Measurements from ENCODE around the gene MRPL55.

The MRPL55 gene

DNA sequence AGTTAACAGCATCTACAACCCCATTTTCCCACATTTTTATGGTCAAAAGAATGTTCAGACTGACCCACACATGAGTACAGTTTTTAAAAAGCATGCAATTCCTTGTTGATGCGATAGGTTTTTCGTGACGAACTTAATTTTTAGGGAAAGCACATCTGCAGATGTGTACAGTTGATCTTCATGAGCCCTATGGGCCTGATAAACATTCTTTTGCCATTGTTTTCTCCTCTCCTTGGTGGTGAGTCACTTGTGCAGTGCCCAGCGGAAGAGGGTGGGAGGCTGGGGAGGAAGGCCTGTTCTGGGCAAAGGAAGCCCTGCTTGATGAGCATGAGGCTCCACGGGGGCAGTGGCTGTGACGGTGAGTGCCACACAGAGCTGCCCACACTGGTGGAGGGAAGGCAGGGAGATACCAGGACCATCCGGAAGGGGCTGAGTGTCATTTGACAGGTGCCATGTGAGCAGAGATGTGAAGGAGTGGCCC lies 21.3 kb downstream of the MRPL55 start:
- TF ChIP-seq, protein P1, sequence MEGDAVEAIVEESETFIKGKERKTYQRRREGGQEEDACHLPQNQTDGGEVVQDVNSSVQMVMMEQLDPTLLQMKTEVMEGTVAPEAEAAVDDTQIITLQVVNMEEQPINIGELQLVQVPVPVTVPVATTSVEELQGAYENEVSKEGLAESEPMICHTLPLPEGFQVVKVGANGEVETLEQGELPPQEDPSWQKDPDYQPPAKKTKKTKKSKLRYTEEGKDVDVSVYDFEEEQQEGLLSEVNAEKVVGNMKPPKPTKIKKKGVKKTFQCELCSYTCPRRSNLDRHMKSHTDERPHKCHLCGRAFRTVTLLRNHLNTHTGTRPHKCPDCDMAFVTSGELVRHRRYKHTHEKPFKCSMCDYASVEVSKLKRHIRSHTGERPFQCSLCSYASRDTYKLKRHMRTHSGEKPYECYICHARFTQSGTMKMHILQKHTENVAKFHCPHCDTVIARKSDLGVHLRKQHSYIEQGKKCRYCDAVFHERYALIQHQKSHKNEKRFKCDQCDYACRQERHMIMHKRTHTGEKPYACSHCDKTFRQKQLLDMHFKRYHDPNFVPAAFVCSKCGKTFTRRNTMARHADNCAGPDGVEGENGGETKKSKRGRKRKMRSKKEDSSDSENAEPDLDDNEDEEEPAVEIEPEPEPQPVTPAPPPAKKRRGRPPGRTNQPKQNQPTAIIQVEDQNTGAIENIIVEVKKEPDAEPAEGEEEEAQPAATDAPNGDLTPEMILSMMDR (IDR thresholded peaks at IDR 0.05; ENCODE audit: insufficient read depth, low read length, missing control alignments), result no peak
- CTCF ChIA-PET, result interaction anchor here (0.6 to 3.1 kb wide), 3 partner anchors 14 to 327 kb away, joined by 3 to 8 read pairs (median 4); no protein-coding TSS in a partner anchor
- POLR2A ChIA-PET, result interaction anchor here (1.8 kb wide), 1 partner anchor 14 kb away, joined by 4 read pairs; no protein-coding TSS in a partner anchor
- H3K4me3 ChIP-seq (ENCODE audit: low read depth, low read length), result peak overlapping the region; percentile 29
- DNase-seq (ENCODE audit: low read depth, low spot score), result no peak

DNA sequence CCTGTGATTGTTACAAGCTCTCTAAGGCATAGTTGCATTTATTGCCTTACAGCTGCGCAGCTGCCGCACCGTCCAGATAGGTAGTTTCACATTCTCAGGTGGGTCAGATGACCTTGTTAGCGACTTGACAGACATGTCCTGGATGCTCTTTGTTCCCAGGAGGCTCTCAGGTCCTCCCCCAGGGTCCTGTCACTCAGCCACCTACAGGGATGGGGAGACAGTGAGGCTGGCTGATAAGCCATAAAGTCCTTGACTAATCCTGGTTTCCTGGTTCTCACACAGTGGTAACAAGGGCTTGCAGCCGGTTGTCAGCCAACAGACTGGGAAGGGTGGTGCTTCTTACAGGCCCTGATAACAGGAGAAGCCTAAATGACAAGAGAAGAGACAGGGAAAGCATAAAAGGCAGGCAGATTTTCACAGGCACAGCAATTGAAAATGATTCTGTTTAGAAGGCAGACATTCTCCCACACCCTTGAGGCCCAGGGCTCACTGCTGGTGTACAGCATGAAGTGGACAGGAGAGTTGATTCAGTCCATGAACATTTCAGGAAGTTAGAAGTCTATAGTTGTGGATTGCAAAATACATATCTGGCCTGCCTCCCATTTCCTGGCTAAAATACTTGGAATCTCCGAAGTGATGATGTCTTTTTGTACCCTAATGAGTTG lies 23.7 kb downstream of the MRPL55 start:
- ChIA-PET POLR2A (interaction anchor here (0.6 kb wide), 1 partner anchor 947 kb away, joined by 3 read pairs; no protein-coding TSS in a partner anchor), CTCF (interaction anchor here (0.7 to 1.4 kb wide), 3 partner anchors 11 to 296 kb away, joined by 3 to 4 read pairs (median 4); no protein-coding TSS in a partner anchor)
- peak overlapping the region; percentile 89 for H3K4me3 ChIP-seq (ENCODE audit: low read depth, low read length)
- peak; percentile 57 for DNase-seq (ENCODE audit: low read depth, low spot score)
- TF ChIP-seq, protein P1 (IDR thresholded peaks at IDR 0.05; ENCODE audit: insufficient read depth, low read length, missing control alignments), result no peak

DNA sequence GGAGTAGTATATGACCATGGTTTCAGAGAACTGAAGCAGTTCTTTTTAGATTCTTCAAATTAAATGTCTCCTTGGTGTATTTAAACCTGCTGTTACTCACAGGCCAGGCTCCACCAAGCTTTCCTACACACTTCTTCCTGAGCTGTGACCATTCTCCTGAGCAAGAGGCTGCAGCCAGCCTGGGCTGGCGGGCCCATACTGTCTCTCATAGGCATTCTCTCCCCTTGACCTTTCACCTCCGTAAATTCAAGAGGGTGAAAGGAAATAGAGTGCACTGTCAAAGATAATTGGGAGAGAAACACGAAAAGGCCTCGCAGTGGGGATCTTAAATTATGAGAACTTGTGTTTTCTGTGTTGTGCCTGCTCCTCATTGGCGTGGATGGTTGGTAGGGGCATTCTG lies 24.3 kb downstream of the MRPL55 start:
- DNase-seq (ENCODE audit: low read depth, low spot score), result no peak
- CTCF ChIA-PET, result interaction anchor here (0.7 to 1.4 kb wide), 5 partner anchors 10 to 296 kb away, joined by 3 to 5 read pairs (median 4); partner anchors contain the start of gene IBA57
- POLR2A ChIA-PET, result interaction anchor here (0.6 to 1.2 kb wide), 4 partner anchors 9 to 946 kb away, joined by 3 to 5 read pairs (median 4); no protein-coding TSS in a partner anchor
- TF ChIP-seq, protein P1 (IDR thresholded peaks at IDR 0.05; ENCODE audit: insufficient read depth, low read length, missing control alignments), result no peak
- H3K4me3 ChIP-seq (ENCODE audit: low read depth, low read length), result peak overlapping the region; percentile 89

DNA sequence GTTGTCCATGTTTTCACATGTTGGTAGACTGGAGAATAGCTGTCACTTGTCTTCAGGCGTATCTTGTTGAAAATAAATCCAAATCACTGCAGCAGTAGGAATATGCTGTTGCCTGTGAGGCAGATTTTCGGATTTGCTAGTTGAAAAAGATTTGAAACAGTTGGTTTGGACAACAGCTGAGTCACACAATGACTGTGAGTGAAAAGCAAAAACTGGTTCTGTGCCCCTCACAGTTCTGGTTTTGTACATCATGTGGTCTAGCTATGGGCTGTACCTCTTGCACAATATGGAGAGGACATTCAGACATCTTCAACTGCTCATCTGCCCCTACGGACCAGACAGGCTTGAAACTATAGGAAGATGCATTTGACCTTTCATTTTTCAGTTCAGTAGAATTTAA lies 24.8 kb downstream of the MRPL55 start:
- H3K4me3 ChIP-seq (ENCODE audit: low read depth, low read length), result peak overlapping the region; percentile 89
- TF ChIP-seq, protein P1 (IDR thresholded peaks at IDR 0.05; ENCODE audit: insufficient read depth, low read length, missing control alignments), result no peak
- DNase-seq (ENCODE audit: low read depth, low spot score), result no peak
- CTCF ChIA-PET, result interaction anchor here (0.9 to 1.4 kb wide), 6 partner anchors 9 to 542 kb away, joined by 3 to 5 read pairs (median 3); partner anchors contain the start of gene IBA57
- POLR2A ChIA-PET, result interaction anchor here (1.0 to 1.2 kb wide), 3 partner anchors 9 to 309 kb away, joined by 3 to 5 read pairs (median 4); no protein-coding TSS in a partner anchor

DNA sequence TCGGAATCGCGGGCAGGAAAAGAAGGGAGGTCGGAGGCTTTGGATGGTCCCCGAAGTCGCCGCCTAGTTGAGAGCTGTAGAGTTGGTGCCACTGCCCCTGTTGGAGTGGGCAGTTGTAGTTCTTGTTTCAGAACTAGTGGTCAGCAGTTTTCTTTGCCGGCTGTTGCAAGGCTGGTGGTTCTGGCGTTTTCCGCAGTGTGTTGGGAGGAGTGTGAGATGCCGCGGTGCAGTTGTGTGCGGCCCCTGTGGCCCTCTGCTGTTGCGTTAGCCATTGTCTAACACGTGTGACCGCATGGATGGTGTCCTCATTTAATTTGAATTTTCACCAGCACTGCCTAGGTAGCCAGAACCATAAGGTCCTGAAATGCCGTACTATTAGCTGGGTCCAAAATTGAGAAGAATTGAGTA lies 25.2 kb downstream of the MRPL55 start:
- CTCF ChIA-PET, result interaction anchor here (0.5 to 1.4 kb wide), 7 partner anchors 9 to 541 kb away, joined by 3 to 5 read pairs (median 3); partner anchors contain the start of gene IBA57
- peak overlapping the region; percentile 89 for H3K4me3 ChIP-seq (ENCODE audit: low read depth, low read length)
- TF ChIP-seq, protein P1 (IDR thresholded peaks at IDR 0.05; ENCODE audit: insufficient read depth, low read length, missing control alignments), result no peak
- DNase-seq (ENCODE audit: low read depth, low spot score), result no peak
- POLR2A ChIA-PET, result interaction anchor here (1.0 to 1.2 kb wide), 3 partner anchors 10 to 309 kb away, joined by 3 to 5 read pairs (median 4); no protein-coding TSS in a partner anchor
